HG03135 (cell line): ENCODE measurements around the gene MBD3.
"Not testable (repeated sequence)": the region's sequence is repeated elsewhere in the genome, so short reads cannot be mapped to it uniquely, and the experiment has no call there.

Experiments
- ATAC-seq: cut with Tn5 transposase; IDR thresholded peaks from one replicate; pipeline ENCODE4 v1.9.1; 2021; ENCODE audit warnings: mild to moderate bottlenecking, moderate library complexity; ENCODE audit not compliant: unreplicated experiment

The MBD3 gene

GRCh38 chr19:1549332-1549945, 43.2 kb downstream of the MBD3 start:
- no peak for ATAC-seq

GRCh38 chr19:1540365-1540925, 52.2 kb downstream of the MBD3 start:
- ATAC-seq = no peak

GRCh38 chr19:1539749-1540148, 52.9 kb downstream of the MBD3 start:
- ATAC-seq = not testable (repeated sequence)

- no peak for ATAC-seq
Measured at GRCh38 chr19:1538978-1539377, 53.7 kb downstream of the MBD3 start.

- not testable (repeated sequence) for ATAC-seq
Measured at GRCh38 chr19:1535699-1536098, 57.0 kb downstream of the MBD3 start.

GRCh38 chr19:1534972-1535371, 57.7 kb downstream of the MBD3 start:
- no peak for ATAC-seq

- no peak for ATAC-seq
Measured at GRCh38 chr19:1533510-1534150, 59.0 kb downstream of the MBD3 start.

GRCh38 chr19:1532003-1532402, 60.7 kb downstream of the MBD3 start:
- ATAC-seq = no peak

GRCh38 chr19:1531587-1531986, 61.1 kb downstream of the MBD3 start:
- no peak for ATAC-seq

- ATAC-seq = not testable (repeated sequence)
Measured at GRCh38 chr19:1530856-1531255, 61.8 kb downstream of the MBD3 start.

- ATAC-seq = no peak
Measured at GRCh38 chr19:1529430-1529816, 63.2 kb downstream of the MBD3 start.

GRCh38 chr19:1528596-1529429, 63.9 kb downstream of the MBD3 start:
- no peak for ATAC-seq

- ATAC-seq = no peak
Measured at GRCh38 chr19:1527650-1528309, 64.9 kb downstream of the MBD3 start.

GRCh38 chr19:1526979-1527649, 65.6 kb downstream of the MBD3 start:
- no peak for ATAC-seq

GRCh38 chr19:1526066-1526778, 66.4 kb downstream of the MBD3 start:
- no peak for ATAC-seq

GRCh38 chr19:1525343-1525742, 67.3 kb downstream of the MBD3 start:
- ATAC-seq = no peak

- ATAC-seq = no peak
Measured at GRCh38 chr19:1524972-1525325, 67.7 kb downstream of the MBD3 start.

- ATAC-seq = no peak
Measured at GRCh38 chr19:1524287-1524971, 68.2 kb downstream of the MBD3 start.
